Stimulated activated naive CD8-positive, alpha-beta T cell treated with anti-CD3 and anti-CD28 coated beads, Interleukin-15, Interleukin-2, amounts not matched to agents 100 U/mL and 50 U/mL, for 24 hours (primary cell): Measurements from ENCODE around the gene WDR7.

ENCODE experiments used
- ATAC-seq: fragments of 150-1000 bp; cut with Tn5 transposase; one replicate; pipeline ENCODE4 v1.10.0; 2021
- DNase-seq: peaks from one replicate; pipeline ENCODE4 v3.0.0; 2021

Gene WDR7

GRCh38 chr18:56890632-56891031 is 239.5 kb downstream of the WDR7 start:
- ATAC-seq (no peak), DNase-seq (no peak)

DNA sequence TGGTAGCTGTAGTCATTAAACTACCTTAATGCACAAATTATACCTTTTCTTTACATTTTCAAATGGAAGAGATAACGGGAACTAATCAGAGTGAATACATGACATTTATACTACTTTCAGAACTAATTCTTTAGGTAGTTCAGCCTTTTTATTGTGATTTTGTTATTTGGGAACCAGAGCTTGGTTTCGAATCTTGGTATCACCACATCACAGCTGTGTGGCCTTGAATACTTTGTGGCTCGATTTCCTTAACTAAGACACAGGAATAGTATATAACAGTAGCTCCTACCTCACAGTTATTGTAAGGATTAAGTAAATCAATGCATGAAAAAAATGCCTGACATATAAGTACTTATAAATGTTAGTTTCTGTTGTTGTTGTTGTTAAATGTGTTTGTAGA is 240.0 kb downstream of the WDR7 start:
- ATAC-seq: no peak
- no peak for DNase-seq

DNA sequence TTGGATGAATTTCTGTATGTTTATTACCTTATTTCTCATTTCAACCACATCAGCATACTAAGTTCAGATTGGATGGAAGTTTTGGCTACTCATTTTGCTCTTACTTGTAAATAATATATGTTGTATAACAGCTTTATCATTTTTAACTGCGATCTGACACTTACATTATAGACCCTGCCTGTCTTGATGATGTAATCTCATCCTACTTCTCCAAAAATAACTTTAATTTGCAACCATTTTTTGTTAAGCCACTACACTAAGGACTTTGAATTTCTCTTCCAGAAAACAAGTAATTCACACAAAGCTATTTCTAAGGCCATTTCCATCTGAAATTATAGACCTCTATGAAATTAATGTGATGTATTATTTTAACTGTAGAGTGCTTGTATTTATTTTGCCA is 240.7 kb downstream of the WDR7 start:
- no peak for ATAC-seq
- DNase-seq: no peak

GRCh38 chr18:56897122-56897521 is 246.0 kb downstream of the WDR7 start:
- ATAC-seq (no peak), DNase-seq (no peak)

DNA sequence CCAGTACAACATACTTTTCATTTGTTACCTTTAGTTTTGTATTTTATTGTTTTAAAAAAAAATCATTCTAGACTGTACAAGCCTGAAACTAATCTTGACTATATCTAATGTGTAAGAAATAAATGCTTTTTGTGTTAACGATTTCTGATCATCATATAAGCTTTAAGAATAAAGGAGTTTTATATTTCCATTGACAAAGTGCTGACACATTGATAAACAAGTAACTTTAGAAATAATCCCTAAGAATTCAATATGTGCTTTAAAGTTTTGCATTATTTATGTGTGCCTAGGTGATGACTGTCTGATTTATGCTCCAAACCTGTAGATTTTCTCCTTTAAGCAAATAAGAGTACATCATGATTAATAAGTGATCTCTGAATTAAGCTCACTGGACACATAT is 248.5 kb downstream of the WDR7 start:
- no peak for ATAC-seq

DNA sequence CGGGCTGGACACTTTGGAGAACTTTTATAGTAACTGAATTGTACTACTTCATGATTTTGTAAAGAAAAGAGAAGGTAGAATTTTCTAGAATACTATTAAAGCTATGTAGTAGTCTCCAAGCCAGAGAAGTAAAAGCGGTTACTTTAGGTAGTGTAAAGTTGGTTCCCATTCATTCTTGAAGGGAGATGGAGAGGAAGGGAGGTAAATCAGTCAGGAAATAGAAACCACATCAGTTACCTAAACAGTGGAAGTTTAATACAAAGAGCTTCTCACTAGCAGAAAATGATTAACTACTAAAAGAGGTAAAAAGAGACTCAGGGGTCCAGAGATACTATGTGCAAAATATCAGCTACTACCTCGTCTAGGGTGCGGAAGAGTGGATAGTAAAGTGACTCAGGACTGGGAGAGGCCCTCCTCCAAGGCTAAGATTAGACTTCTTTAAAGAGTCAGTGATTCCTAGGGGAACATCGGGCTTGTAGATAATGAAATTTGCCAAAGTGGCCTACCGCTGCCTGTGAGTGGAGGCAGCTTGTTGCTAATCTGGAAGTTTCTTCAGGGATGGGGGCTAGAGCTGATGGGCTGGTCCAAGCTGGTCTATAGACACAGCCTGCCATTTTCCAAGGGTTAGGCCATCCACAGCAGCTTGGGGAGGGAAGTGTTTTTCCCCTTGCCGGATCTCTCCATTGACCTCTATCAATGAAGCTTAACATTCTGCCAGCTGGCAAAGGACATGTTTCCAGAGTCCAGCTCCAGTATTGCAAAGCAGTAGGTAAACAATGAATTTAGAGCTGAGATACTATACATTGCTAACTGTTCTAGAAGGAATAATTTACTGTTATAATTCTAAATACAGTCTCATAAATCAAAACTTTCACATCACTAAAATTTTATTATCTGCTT is 249.3 kb downstream of the WDR7 start:
- no peak for DNase-seq
- ATAC-seq: no peak

More for the DNA sequence above, 248.5 kb downstream of the WDR7 start:
- no peak for DNase-seq

- DNase-seq (no peak), ATAC-seq (no peak)
Observed at GRCh38 chr18:56901919-56902318, 250.8 kb downstream of the WDR7 start.

DNA sequence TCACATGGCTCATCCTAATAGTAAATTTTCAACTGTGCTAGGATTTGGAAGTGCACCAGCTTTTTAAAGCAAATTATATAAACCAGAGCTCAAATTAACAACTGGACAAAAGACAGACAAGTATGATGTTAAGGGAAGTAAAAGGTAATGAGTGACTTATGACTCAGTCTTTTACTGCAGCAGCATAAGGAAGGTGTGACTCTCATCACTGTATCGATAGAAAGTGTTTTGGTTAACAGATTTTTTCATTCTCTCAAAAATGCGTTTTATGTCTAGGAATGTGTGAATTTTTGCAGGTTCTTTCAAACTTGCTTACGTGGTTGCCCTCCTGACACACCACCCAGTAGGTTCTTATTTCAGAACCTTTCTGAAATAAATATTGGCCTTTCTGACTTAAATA is 251.5 kb downstream of the WDR7 start:
- ATAC-seq (no peak), DNase-seq (no peak)

DNA sequence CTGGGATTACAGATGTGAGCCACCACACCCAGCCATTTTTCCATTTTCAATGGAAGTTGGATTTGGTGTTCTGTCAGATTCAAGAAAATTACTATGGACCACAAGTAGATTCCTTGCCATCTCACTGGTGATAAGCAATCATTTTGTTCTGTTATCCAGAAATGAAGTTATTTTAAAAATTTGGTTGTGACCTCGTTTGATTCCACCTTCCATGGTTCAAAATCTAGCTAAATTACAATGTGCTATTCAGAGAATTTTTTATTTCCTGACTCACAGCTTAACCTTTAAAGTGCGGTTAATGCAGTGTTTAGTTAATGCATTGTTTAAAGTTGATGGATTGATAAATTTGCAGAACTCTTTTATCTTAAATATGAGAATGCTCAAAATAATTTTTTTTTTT is 252.5 kb downstream of the WDR7 start:
- no peak for DNase-seq
- ATAC-seq: no peak

DNA sequence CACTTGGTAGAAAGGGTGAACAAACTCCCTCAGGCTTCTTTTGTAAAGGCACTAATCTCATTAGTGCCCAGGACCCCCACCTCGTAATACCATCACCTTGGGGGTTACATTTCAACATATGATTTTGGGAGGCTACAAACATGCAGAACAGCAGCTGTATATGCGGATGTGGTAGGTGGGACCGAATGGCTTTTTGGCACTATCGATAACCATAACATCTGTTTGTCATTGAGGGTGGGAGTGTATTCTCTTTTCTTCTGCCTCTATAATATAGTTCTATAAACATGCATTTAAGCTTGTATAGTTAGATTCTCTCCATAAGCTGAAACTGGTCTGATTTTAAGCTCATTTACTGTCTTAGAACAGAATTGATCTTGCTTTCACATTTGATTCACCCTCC is 256.6 kb downstream of the WDR7 start:
- DNase-seq: no peak
- no peak for ATAC-seq

GRCh38 chr18:56910237-56910636 is 259.1 kb downstream of the WDR7 start:
- ATAC-seq (no peak), DNase-seq (no peak)

DNA sequence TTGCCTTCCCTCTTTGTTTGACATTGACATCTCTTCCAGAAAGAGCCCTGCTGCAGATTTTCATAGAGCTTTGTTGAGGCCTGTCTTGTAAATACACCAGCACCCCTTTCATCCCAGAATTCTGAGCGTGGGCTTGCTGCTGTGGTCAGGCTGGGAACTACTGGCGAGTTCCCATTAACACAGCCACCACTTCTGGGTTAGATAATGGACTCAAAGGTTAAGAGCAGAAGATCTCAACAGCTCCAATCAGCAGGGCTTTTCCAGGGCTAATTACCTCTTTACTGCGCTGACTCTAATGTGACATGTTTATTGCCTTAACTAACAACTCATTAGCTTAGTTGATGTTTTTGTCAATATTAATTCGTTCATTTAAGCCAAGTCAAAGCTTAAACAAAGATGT is 259.8 kb downstream of the WDR7 start:
- ATAC-seq: no peak
- no peak for DNase-seq

DNA sequence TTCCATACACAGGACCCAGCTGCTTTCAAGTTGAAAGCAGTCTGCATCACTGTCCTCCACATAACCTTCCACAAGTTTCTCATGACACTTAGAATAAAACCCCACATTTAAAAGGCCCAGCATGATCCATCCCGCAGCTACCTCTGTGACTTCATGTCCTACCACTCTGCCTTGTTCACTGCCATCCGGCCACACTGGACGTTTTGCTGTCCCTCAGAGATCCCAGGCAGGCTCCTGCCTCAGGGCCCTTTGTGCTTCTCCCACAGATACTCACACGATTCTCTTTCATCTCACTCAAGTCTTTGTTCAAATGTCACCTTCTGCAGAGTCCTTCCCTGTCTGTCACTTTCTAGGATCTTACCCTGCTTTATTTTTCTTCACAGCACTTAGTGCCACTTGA is 262.8 kb downstream of the WDR7 start:
- ATAC-seq: no peak
- no peak for DNase-seq

DNA sequence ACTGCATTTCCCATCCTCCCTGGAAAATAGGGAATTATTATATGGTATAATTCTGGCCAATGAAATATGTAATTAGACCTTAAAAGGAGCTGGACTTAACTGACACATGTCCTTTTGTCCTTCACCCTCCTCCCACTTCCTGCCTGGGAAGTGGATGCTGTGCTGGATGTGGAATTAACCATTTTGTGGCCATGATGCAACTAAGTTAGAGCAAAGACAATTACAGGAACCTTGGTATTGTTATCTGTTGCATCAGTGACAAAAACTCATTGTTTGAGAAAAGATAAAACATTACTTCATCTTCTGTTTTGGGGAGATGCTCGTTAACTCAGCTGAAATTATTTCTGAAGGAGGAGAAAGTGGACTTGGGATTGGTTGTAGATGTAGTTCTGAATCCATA is 268.0 kb downstream of the WDR7 start:
- DNase-seq: no peak
- ATAC-seq: no peak

DNA sequence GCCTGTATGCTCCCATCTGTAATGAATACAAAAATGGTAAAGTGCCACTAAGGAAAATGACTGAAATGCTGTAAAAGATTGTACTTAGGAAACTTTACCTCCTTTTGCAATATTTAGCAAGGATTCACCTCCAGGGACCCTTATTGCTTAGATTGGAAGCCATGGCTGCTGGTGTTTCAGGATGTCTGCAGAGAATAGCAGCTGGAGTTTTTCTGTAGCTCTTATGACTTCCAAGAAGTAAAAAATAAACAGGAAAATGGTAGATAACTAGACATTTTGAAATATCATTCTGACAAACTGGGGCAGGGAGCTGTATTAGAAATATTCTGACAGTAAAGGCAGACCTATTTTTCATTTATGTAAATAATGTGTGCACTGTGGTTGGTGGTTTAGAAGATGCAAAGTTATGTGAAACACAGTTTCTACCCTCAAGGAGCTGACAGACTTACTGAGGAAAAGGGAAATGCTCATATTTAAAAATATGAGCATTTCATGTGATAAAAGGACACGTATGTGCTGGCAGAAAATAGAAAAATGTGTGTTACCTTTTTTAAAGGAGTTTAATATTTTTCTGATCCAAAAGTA is 270.8 kb downstream of the WDR7 start:
- DNase-seq: no peak
- no peak for ATAC-seq

GRCh38 chr18:56926734-56927133 is 275.6 kb downstream of the WDR7 start:
- ATAC-seq (no peak), DNase-seq (no peak)

GRCh38 chr18:56927786-56928185 is 276.6 kb downstream of the WDR7 start:
- ATAC-seq: no peak
- DNase-seq: no peak

DNA sequence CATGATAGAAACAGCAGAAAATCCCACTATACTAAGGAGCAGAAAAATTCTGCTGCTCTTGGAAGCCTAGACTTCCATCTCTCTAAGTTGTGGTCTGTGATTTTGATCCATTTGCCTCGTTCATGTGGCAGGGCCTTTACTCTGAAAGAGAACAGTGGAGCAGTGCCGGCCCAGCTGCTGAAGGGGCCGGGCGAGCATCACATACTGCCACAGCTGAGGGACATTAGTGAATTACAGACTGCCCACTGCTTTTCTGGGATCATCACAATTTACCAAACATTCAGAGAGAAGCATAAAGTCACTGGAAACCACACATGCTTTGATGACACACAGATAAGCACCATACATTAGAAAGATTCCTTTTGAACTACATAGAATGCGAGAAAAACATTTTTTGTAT is 278.7 kb downstream of the WDR7 start:
- DNase-seq: no peak
- ATAC-seq: no peak

DNA sequence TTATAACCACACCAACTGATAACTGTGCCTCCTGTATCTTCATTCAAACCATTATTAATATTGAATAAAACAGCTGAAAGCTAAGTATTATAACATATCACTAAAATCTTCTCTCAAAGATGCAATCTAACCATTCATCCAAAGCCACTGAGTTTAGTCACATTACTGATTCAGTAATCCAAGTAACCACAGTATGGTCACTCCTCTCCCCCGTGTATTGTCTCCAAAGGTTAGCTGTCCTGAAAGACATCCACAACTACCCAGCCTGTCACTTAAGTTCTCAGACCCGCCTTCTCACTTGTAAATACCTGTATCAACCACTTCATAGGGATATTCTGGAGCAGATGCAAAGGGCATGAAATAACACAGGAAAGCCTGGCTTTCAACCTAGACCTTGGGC is 282.3 kb downstream of the WDR7 start:
- ATAC-seq (no peak), DNase-seq (no peak)

GRCh38 chr18:56934131-56934530 is 283.0 kb downstream of the WDR7 start:
- ATAC-seq (no peak), DNase-seq (no peak)

DNA sequence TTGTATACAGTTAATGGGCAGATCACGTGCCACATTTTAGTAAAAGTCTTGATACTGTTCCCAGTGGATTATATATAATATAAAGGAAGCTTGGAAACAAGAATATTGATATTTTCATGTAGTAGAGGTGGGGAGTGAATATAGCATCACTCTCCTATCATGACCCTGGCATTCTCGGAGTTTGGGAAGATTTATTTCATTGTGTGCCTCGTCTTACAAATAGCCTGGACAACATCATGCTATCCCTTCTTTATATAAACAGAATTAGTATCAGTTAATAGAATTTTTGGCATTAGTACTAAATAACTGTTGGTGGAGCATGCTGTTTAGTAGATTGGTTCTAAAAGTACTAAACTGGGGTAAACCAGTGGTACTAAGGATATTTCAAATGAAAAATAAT is 283.7 kb downstream of the WDR7 start:
- DNase-seq: no peak
- ATAC-seq: no peak

- no peak for ATAC-seq
Observed at GRCh38 chr18:56935434-56936040, 284.4 kb downstream of the WDR7 start.

GRCh38 chr18:56936457-56936856 is 285.3 kb downstream of the WDR7 start:
- ATAC-seq (no peak), DNase-seq (no peak)

More at GRCh38 chr18:56935434-56936040, 284.4 kb downstream of the WDR7 start:
- no peak for DNase-seq
